AG10803 (cell line): ENCODE data around the gene NDUFA13.

Source experiments
- DNase-seq: peaks from one replicate; pipeline ENCODE4 v3.0.0; 2010; ENCODE audit warnings: low read depth
- H3K4me3 ChIP-seq: 2 replicates; pipeline ENCODE4 v1.5.1; 2011; ENCODE audit warnings: mild to moderate bottlenecking, low read length, control low read depth
- TF ChIP-seq, protein P1 (sequence below): conservative IDR thresholded peaks from 2 replicates; pipeline ENCODE4 v1.5.1; 2011; ENCODE audit warnings: mild to moderate bottlenecking, low read length, control low read depth, inconsistent platforms

Gene NDUFA13

GRCh38 chr19:19475849-19476828 lies 39.9 kb upstream of the NDUFA13 start:
- no peak for DNase-seq

DNA sequence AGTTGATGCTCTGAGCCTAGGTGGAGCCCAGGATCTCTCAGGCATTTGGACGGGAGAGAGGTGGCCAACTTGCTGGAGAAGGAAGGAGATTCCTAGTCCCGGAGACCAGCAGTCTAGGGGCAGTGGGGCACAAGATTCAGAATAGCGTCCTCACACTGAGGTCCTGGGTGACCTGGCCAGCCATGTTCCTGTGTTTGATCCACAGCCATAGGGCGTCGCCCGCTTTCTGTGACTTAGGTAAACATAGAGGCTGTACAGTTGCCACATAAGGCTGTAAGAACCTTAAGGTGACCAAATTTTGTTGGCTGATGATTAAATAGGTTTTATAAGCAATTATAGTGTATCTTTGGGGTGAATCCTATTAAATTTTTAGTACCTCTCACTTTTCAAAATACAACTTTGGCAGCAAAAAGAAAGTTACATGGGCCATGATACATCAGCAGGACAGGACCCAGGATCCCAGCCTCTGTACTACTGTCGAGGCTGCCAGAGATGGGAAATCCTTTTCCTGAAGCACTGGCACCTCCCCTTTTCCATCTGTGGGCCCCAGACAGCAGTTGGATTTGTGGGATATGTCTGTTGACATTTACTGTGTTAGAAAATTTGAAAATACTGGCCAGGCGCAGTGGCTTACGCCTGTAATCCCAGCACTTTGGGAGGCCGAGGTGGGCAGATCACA lies 38.2 kb upstream of the NDUFA13 start:
- no peak overlapping the region for H3K4me3 ChIP-seq
- no peak for DNase-seq
- TF ChIP-seq, protein P1, sequence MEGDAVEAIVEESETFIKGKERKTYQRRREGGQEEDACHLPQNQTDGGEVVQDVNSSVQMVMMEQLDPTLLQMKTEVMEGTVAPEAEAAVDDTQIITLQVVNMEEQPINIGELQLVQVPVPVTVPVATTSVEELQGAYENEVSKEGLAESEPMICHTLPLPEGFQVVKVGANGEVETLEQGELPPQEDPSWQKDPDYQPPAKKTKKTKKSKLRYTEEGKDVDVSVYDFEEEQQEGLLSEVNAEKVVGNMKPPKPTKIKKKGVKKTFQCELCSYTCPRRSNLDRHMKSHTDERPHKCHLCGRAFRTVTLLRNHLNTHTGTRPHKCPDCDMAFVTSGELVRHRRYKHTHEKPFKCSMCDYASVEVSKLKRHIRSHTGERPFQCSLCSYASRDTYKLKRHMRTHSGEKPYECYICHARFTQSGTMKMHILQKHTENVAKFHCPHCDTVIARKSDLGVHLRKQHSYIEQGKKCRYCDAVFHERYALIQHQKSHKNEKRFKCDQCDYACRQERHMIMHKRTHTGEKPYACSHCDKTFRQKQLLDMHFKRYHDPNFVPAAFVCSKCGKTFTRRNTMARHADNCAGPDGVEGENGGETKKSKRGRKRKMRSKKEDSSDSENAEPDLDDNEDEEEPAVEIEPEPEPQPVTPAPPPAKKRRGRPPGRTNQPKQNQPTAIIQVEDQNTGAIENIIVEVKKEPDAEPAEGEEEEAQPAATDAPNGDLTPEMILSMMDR, result no peak

More at GRCh38 chr19:19475849-19476828, 39.9 kb upstream of the NDUFA13 start:
- TF ChIP-seq, protein P1, result peak; percentile 50
- H3K4me3 ChIP-seq, result no peak overlapping the region

DNA sequence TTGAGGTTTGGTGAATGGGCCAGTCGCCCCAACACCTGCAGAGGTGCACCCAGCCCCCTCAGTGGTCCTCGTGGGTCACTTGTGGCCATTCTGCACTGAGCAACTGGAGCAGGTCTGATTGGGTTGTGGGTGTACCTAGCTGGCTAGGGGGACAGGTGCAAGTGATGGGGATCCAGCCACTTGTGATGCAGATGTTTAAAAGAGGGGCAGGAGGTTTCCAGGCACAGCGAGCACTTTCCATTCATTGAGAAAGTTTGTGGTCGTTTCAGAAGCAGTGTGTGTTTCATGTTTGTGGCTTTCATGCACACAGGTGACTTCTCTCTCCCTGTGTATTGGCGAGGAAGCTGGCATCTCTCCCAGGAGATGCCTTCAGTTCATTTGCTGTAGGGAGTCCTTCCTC lies 35.3 kb upstream of the NDUFA13 start:
- no peak overlapping the region for H3K4me3 ChIP-seq
- TF ChIP-seq, protein P1, result no peak

DNA sequence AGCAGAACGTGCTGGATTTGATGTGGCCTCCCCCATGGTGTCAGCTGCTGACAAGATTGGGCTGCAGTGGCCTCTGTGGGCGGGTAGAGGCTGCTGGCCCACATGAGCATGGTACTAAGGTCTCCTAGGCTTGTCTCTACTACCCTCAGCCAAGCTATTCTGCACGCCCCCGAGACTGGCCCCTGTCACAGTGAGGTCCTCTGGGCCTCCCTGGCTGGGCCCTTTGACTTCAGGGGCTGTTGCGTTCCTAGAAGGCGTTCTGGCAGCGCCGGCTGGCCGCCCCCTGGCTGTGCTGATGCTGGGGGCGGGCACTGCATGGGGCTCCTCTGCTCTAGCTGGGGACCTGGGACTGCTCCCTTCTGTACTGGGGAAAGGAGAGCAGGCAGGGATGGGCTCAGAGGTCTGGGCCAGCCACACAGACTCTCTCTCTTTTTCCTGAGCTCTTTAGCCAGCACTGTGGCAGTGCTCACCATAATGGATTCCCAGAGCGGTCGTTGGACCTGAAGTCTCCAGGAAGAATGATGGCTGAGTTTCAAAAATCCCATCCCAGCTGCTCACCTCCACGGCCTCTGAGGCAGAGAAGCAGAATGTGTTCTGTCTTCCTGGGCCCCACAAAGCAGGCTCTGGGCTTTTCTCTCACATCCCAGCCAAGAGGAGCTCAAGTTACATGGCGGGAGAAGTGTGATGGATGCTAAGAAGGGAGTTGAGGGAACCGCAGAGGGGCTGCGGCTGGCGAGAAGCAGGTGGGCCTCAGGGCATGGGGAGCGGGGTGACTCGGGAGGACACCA lies 33.0 kb upstream of the NDUFA13 start:
- H3K4me3 ChIP-seq, result no peak overlapping the region
- TF ChIP-seq, protein P1, result no peak
- DNase-seq, result no peak

More for the DNA sequence above, 35.3 kb upstream of the NDUFA13 start:
- DNase-seq, result no peak

GRCh38 chr19:19485161-19485997 lies 30.6 kb upstream of the NDUFA13 start:
- TF ChIP-seq, protein P1, result no peak
- peak; percentile 47 for DNase-seq
- no peak overlapping the region for H3K4me3 ChIP-seq

DNA sequence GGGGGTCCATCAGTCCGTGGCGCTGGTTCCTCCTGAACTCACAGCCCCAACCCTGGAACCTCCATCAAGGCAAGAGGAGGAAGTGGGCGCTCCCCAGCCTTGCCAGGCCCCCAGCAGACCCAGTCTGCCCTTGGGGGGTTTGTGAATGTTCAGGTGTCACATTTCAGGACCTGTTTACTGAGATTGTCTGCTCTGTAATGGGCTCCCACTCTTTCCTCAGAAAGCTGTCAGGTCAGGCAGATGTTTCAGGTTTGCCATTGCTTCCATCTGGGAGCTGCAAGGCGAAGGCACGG lies 30.1 kb upstream of the NDUFA13 start:
- TF ChIP-seq, protein P1, result no peak
- H3K4me3 ChIP-seq, result no peak overlapping the region
- DNase-seq, result no peak
